ENCODE data around the gene SHC2.
"Not testable (repeated sequence)": the region's sequence is repeated elsewhere in the genome, so short reads cannot be mapped to it uniquely, and the experiment has no call there.

The SHC2 gene

DNA sequence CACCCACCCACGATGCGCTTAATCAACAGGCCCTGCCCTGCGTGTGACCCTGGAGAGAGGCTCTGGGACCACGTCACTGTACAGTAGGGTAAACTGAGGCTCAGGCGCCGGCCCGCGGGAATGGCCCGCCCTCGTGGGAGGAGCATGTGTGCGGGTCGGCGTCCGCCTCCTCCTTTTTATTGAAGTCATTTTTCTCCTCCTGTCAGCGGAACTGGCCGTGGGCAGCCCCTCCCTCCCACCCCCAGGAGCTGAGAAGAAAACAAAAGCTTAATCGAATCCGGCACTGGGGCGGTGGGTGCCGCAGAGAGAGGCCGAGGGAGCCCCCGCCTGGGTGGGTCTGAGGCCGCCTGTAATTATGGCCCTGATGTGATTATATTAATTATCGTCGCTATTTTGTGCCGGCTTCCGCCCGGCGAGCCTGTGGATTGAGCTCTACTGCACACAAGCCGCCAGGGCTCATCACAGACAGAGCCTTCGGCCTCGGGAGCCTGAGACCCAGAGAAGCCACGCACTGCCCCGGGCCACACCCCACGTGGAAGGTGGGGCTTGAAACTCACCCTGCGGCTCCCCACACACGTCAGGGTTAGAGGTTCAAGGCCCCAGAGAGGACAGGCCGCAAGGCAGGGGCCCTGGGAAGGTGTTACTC lies 58.8 kb downstream of the SHC2 start:
- intact Hi-C loops (cut with DNase I), result no loop called here
- peak in 10 of 42 donors; percentile 3 to 26 (median 12) for DNase-seq

DNA sequence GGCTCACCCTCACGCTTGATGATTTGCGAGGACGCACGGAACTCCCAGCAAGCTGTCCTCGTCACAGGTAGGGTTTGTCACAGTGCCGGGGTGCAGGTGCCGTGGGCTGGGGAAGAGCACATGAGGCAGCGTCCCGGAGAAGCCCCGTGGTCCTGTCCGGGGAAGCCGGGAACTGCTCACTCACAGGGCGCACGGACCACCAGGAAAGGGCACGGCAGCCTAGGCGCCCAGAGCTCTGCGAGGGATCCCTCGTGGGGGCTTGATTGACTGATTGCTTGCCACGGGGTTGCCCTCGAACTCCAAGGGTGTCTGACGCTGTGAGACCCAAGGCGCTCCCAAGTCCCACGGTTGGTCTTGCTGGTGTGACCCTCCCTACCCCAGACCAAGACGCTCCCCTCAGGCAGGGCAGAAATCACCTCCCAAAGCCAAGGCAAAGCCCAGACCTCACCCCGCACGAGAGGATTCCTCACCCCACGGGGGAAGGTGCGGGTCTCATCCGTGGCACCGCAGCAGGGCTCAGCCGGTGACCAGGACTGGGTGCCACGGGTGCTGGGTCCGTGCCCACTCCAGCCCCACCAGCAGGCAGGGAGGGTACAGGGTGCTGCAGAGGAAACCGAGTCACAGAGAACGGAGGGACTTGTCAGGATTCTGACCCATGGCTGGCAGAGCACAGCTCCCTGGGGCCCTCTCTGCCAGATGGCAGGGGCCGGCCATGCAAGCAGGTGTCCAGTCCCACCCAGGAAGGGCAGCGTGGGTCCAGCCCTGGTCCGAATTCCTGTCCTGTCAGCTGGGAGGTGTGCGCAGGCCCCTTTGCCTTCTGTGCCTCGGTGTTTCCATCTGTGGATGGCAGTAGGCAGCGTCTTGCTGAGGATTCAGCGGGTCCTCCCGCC lies 59.6 kb downstream of the SHC2 start:
- peak in 11 of 42 donors; percentile 2 to 31 (median 19) for DNase-seq

DNA sequence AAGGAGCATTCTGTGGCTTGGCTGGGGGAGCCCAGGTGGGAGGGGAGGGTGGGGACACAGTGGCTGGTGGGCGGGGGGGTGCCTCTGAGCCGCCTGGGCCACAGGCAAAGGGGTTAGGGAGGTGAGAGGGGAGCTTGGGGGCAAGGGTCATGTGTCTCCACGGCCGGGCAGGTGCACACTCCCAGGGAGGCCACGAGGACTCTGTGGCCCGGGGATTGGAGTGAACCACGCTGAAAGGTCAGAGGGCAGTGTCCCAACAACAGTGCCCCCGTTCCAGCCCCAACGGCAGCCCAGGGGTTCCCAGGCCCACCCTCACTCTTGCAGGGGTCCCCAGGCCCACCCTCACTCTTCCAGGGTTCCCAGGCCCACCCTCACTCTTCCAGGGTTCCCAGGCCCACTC lies 61.5 kb downstream of the SHC2 start:
- intact Hi-C loops (cut with DNase I), result no loop called here

More for the DNA sequence above, 59.6 kb downstream of the SHC2 start:
- intact Hi-C loops (cut with DNase I), result no loop called here

DNA sequence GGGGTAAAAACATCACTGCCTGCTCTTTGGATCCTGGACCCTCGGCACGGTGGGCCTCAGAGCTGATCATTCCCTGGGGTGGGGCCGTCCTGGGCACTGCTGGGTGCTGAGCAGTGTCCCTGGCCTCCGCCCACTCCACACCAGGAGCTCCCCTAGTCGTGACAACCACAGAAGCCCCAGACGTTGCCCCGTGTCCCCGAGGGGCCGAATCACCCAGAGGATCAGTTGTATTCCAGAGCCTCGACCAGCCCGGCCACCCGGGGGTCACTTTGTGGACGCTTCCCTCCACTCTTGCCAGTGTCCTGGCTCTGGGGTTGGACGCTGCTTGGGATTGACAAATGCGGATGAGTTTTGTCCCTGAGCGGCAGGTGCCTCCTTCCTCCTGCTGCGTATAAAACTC lies 62.1 kb downstream of the SHC2 start:
- peak in 10 of 42 donors; percentile 0 to 34 (median 10) for DNase-seq

More for the DNA sequence above, 61.5 kb downstream of the SHC2 start:
- peak in 4 of 42 donors; percentile 2 to 12 (median 4) for DNase-seq

DNA sequence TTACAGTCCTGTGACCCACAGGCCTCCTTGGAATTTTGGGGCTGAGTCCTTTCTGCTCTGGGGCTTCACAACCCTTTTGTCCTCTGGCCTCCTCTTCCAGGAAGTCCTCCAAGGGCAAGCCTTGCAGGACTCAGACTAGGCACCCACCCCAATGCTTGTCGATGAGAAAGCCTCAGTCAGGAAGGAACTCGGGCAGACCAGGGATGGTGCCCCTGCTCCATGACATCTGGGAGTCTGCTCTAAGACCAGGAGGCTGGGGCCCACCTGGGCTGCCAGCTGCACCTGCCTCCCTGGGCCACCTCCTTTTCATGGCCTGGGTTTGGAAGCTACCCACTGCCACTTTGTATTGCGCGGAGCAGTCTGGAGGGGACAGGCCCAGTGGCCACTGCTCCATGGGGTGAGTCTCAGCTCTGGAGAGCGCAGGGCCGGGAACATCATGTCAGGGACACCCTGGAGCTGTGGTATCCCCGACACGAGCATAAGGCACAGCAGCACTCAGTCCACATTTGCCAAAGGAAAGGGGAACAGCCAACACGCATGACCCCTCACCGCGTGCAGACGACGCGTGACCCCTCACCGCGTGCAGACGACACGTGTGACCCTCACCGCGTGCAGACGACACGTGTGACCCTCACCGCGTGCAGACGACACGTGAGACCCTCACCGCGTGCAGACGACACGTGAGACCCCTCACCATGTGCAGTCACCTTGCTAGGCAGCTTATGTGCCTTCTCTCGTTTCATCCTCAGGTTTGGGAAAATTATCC lies 62.7 kb downstream of the SHC2 start:
- peak in 8 of 42 donors; percentile 0 to 16 (median 4) for DNase-seq
- intact Hi-C loops (cut with DNase I), result no loop called here

More for the DNA sequence above, 62.1 kb downstream of the SHC2 start:
- intact Hi-C loops (cut with DNase I), result no loop called here

DNA sequence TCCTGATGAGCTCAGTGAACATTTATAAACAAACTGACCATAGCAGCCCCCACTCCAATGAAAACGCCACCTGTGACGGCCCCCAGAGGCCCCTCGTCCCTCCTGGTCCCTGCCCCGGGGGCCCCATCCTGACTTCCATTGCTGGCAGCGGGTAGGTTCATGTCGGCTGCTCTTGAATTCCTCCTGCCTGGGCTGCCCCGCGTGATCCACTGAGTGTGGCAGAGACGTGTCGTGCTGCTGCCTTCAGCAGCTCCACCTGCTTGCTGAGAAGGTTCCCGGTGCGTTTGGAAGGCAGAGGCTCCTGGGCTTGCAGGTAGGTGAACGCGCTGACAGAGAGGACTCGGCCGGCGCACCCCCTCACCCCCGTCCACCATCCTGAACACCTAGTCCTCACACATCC lies 63.5 kb downstream of the SHC2 start:
- peak in 10 of 42 donors; percentile 5 to 36 (median 12) for DNase-seq
- intact Hi-C loops (cut with DNase I), result no loop called here

DNA sequence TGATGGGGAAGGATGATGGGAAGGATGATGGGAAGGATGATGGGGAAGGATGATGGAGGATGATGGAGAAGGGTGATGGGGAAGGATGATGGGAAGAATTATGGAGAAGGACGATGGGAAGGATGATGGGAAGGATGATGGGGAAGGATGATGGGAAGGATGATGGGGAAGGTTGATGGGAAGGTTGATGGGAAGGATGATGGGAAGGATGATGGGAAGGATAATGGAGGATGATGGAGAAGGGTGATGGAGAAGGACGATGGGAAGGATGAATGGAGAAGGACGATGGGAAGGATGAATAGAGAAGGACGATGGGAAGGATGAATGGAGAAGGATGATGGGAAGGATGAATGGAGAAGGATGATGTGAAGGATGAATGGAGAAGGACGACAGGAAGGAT lies 65.4 kb downstream of the SHC2 start:
- intact Hi-C loops (cut with DNase I), result no loop called here
- no peak for DNase-seq

DNA sequence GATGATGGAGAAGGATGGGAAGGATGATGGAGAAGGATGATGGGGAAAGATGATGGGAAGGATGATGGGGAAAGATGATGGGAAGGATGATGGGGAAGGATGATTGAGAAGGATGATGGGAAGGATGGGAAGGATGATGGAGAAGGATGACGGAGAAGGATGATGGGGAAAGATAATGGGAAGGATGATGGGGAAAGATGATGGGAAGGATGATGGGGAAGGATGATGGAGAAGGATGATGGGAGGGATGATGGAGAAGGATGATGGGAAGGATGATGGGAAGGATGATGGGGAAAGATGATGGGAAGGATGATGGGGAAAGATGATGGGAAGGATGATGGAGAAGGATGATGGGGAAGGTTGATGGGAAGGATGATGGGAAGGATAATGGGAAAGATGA lies 66.0 kb downstream of the SHC2 start:
- intact Hi-C loops (cut with DNase I); DNase-seq: not testable (repeated sequence)

DNA sequence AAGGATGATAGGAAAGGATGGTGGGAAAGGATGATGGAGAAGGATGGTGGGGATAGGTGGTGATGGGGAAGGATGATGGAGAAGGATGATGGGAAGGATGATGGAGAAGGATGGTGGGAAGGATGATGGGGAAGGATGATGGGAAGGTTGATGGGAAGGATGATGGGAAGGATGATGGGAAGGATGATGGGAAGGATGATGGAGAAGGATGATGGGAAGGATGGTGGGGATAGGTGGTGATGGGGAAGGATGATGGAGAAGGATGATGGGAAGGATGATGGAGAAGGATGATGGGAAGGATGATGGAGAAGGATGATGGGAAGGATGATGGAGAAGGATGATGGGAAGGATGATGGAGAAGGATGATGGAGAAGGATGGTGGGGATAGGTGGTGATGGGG lies 67.3 kb downstream of the SHC2 start:
- intact Hi-C loops (cut with DNase I); DNase-seq: not testable (repeated sequence)

DNA sequence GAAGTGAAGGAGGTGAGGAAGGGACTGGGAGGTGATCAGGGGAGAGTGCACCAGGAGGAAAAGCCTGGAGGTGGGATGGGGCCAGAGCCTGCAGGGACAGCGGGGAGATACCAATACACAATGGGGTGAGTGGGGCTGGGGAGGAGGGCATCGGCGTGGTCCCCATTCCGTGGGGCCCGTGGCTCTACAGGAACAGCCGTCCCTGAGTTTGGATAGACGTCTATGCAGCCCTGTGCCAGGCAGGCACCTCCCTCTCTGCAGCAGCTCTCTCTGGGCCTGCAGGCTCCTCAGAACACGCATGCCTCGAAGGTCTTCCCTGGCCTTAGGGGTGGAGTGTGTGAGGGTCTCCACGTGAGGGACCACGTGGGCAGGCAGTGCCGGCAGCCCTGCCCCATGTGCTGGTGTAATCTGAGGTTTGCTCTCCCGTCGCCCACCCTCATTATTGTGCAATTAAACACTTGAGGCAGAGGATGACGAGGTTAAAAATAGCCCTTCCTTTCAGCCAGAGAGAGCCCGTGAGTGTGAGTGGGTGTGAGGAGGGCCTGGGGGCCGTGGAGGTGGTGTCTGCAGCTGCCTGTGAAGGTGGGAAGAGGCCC lies 68.4 kb downstream of the SHC2 start:
- intact Hi-C loops (cut with DNase I), result no loop called here
- peak in 8 of 42 donors; percentile 3 to 24 (median 4) for DNase-seq

DNA sequence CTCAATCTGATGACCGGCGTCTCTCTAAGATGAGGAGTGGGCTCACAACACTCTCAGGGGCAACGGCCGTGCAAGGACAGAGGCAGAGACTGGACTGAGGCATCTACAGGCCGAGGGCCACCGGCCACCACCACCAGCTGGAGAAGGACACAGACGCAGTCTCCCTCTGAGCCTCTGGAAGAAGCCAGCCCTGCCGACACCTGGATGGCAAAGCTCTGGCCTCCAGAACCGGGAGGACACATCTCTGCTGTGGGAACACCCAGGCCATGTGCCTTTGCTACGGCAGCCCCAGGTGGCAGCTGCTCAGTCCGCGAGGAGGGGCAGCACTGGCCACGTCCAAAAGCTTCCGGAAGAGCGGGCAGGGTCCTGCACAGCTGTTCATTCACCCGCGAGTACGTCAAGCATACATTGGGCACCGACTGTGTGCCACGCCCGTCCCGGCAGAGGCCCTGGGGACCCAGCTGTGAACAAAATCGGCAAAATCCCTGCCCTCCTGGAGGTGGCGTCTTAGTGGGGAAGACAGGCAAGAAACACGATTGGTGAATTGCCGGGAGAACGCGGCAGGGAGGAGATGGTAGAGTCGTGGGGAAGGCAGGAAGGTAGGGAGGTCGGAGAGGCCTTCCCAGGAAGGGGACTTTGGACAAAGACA lies 69.0 kb downstream of the SHC2 start:
- DNase-seq, result peak in 9 of 42 donors; percentile 1 to 27 (median 8)
- intact Hi-C loops (cut with DNase I), result no loop called here

DNA sequence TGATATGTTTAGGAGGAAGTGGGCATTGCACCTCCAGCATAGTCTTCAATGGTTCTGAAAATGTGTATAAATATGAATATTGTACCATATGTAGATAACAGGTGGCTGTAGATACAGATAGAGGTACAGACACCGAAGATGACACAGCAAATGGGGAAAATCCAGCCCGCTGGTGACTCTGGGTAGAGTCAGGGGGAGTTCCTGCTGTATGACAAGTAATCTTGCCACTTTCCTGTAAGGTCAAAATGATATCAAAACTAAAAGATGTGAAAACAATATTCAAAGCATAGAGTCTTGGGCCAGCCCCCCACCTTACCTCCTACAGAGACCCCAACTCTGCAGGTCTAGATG lies 69.7 kb downstream of the SHC2 start:
- DNase-seq, result peak in 1 of 42 donors; percentile 2
- intact Hi-C loops (cut with DNase I), result no loop called here

DNA sequence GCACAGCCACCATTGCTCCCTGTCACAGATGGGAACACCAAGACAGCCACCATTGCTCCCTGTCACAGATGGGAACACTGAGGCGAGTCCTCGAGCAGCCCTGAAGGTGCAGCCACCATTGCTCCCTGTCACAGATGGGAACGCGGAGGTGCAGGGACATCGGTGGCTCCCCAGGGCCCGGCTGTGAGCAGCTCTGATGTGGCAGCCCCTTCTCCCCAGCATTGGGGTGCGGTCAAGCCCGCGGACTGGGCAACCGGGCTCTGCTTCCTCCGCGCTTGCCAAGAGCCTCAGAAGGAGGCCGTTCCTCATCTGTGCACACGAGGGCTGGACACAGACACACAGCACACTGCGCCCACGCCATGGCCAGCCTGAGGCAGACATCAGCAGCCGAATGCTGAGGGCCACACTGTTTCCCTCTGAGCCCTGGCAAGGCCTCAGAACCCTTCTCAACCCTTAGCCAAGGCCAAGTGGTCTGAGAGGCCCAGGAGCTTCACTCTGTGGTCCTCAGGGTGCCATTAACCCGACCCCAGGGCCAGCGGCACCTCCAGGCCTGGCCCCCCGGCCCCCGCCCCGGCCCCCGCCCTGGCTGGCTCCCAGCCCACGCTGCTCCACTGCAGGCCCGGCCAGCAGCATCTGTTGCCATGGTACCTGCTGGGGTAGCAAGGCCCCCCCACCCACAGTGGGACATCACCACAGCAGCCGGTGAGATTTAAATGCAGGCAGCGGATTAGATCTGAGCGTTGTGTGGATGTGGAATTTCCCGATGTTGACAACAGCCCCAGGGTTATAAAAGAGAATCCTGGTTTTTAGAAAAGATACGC lies 70.2 kb downstream of the SHC2 start:
- DNase-seq, result peak in 8 of 42 donors; percentile 2 to 18 (median 10)
- intact Hi-C loops (cut with DNase I), result no loop called here

DNA sequence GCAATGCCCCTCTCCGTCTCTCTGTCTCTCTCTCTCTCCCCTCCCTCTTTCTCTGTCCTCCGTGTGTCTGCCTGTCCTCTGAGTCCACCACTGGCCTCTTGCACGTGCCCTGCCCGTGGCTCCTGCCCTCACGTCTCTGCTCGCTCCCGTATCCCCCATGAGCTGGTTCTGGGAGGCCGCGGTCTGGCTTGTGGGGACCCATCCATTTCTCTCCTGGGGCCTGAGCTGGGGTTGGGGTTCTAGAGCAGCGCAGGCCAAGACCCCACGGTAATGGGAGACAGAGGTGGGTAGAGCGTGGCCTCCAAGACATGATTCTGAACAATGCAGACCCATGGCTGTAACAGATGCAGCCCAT lies 70.9 kb downstream of the SHC2 start:
- intact Hi-C loops (cut with DNase I), result loop anchor here (10.0 kb wide), 1 partner anchor 95 kb away; no protein-coding TSS in a partner anchor
- peak in 2 of 42 donors; percentile 15 to 19 for DNase-seq

DNA sequence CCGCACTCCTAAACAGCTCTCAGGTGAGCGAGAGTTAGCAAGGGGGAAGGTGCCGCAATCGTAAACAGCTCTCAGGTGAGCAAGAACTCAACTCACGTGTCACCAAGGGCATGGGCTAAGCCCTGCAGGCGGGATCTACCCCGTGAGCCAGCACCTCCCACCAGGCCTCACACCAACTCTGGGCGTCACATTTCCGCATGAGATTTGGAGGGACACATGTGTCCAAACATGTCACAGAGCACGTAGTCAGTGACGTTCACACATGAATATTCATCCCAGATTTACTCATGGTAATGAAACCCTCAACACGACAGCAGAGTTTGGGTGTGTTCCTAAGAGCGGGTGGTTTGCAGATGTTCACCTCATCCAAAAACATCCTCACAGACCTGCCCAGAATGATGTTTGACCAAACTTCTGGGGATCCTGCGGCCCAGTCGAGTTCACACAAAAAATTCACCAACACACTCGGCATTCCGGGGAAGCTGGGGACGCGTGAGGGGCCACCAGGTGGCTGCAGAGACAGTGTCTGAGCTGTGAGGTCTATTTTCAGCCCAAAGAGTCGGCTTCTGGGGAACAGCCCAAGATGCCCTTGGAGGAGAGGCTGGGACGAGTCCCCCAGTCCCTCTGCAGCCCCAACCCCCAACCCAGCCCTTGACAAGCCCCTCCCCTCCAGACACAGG lies 71.4 kb downstream of the SHC2 start:
- intact Hi-C loops (cut with DNase I), result loop anchor here (10.0 kb wide), 1 partner anchor 95 kb away; no protein-coding TSS in a partner anchor
- DNase-seq, result peak in 5 of 42 donors; percentile 6 to 38 (median 11)

DNA sequence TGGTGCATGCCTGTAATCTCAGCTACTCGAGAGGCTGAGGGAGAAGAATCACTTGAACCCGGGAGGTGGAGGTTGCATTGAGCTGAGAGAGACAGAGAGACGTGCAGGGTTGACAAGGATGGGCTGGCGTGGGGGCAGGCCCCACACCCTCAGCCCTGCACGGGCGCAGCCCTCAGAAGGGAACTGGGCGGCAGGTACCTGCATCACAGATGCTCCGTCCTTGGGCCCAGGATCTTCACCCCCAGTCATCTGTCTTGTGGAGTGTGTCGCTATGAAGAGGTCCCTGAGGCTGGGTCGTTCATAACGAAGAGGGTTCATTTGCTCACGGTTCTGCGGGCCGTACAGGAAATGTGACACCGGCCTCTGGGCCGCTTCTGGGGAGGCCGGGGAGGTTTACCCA lies 72.1 kb downstream of the SHC2 start:
- peak in 6 of 42 donors; percentile 0 to 12 (median 2) for DNase-seq
- intact Hi-C loops (cut with DNase I), result loop anchor here (10.0 kb wide), 1 partner anchor 96 kb away; no protein-coding TSS in a partner anchor

DNA sequence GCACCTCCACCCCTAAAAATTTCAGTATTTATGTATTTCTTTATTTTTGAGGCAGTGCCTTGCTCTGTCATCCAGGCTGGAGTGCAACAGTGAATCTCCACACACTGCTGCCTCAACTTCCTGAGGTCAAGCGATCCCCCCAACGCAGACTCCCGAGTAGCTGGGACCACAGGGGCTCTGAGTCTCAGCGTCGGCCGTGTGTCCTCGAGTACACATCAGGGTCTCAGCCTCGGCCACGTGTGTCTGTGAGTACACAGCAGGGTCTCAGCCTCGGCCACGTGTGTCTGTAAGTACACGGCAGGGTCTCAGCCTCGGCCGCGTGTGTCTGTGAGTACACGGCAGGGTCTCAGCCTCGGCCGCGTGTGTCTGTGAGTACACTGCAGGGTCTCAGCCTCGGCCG lies 73.1 kb downstream of the SHC2 start:
- intact Hi-C loops (cut with DNase I), result loop anchor here (10.0 kb wide), 1 partner anchor 97 kb away; no protein-coding TSS in a partner anchor

More for the DNA sequence above, 73.1 kb downstream of the SHC2 start:
- peak in 5 of 42 donors; percentile 4 to 22 (median 5) for DNase-seq
